AG09319 (cell line): ENCODE data around the gene NAGK.
"Not testable (repeated sequence)": the region's sequence is repeated elsewhere in the genome, so short reads cannot be mapped to it uniquely, and the experiment has no call there.

Experiments used
- DNase-seq: peaks from one replicate; pipeline ENCODE4 v3.0.0-alpha.2; 2010; ENCODE audit warnings: low read depth; ENCODE audit errors: extremely low read depth
- TF ChIP-seq, protein P1 (sequence below): IDR thresholded peaks from 2 replicates; pipeline ENCODE4 v1.5.1; 2011; ENCODE audit warnings: low read depth, mild to moderate bottlenecking, inconsistent platforms, low read length, moderate library complexity

Gene NAGK

DNA sequence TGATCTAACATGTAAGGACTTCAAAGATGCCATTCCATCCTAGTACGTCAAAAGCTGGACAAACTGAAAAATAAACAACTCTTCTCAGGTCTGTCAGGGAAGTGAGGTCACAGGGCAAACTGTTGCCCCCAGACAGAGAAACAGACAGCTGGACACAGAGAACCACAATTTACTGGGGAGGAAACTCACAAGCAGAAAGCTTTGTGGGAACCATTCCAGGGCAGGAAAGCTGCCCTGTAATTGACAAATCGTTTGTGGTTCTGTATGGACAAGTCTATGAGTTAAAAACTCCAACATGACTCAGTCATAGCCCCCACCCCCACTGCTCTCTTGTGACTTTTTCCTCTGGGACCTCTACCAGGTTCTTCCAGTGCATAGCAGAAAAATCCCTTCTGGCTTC, 33.2 kb downstream of the NAGK start:
- DNase-seq = peak; percentile 12
- TF ChIP-seq, protein P1, sequence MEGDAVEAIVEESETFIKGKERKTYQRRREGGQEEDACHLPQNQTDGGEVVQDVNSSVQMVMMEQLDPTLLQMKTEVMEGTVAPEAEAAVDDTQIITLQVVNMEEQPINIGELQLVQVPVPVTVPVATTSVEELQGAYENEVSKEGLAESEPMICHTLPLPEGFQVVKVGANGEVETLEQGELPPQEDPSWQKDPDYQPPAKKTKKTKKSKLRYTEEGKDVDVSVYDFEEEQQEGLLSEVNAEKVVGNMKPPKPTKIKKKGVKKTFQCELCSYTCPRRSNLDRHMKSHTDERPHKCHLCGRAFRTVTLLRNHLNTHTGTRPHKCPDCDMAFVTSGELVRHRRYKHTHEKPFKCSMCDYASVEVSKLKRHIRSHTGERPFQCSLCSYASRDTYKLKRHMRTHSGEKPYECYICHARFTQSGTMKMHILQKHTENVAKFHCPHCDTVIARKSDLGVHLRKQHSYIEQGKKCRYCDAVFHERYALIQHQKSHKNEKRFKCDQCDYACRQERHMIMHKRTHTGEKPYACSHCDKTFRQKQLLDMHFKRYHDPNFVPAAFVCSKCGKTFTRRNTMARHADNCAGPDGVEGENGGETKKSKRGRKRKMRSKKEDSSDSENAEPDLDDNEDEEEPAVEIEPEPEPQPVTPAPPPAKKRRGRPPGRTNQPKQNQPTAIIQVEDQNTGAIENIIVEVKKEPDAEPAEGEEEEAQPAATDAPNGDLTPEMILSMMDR = no peak

DNA sequence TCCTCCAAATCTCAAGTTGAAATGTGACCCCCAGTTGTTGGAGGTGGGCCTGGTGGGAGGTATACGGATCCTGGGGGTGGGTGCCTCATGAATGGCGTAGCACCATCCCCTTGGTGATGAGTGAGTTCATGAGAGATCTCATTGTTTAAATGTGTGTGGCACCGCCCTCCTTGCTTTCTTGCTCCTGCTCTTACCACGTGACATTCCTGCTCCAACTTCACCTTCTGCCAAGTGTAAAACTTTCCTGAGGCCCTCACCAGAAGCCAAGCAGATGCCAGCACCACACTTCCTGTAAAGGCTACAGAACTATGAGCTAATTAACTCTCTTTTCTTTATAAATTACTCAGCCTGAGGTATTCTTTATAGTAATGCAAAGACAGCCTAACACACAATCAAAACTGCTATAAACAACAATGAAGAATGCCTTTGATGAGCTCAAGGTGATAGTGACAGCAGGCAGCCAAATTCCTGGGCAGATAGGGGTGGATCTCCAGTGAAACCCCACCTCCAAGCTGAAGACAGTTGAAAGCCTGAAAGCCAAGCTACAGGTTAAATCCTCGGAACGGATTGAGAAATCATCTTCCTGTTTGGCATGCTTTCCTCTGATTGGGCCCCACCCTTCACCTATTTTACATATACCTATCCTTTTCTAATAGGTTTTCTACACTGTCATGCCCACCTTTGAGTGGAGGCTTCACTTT, 34.7 kb downstream of the NAGK start:
- TF ChIP-seq, protein P1 = no peak
- DNase-seq = no peak

DNA sequence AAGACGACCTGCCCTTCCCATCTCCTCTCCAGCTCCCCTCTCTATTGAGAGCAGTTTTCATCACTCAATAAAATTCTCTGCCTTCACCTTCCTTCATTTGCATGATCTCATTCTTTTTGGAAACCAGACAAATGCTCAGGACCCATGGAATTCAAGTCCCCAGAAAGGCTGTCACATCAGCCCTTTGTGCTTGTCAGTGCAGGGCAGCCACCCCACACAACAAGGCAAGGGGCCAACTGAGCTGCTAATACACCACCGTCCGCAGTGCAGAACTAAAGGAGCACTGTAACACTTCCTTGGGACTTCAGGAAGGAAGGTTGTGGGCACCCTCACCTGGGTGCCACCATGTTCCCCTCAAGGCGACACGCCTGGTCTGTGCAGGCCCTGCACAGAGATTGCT, 35.4 kb downstream of the NAGK start:
- TF ChIP-seq, protein P1 = no peak
- DNase-seq = no peak

DNA sequence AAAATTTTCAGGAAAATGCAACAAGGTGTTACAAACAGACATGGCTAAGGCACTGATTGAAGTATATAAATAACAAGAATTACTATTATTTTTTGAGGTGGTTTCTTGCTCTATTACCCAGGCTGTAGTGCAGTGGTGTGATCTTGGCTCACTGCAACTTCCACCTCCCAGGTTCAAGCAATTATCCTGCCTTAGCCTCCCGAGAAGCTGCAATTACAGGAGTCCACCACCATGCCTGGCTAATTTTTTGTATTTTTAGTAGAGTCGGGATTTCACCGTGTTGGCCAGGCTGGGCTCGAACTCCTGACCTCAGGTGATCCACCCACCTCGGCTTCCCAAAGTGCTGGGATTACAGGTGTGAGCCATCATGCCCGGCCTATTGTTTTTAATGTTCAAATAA, 38.0 kb downstream of the NAGK start:
- not testable (repeated sequence) for DNase-seq

DNA sequence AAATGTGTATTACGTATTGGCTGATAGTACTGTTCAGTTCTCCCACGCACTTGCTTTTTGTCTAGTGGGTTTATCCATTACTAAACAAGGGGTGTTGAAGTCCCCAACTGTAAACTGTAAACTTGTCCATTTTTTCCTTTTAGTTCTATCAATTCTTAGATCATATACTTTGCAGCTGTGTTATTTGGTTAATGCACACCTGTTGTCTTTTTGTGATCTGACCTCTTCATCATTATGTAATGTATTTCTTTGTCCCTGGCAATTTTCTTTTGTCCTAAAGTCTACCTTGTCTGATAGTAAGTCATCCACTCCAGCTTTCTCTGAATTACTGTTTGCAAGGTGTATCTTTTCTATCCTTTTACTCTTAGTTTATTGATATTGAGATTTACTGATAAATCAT, 39.6 kb downstream of the NAGK start:
- TF ChIP-seq, protein P1 = no peak

DNA sequence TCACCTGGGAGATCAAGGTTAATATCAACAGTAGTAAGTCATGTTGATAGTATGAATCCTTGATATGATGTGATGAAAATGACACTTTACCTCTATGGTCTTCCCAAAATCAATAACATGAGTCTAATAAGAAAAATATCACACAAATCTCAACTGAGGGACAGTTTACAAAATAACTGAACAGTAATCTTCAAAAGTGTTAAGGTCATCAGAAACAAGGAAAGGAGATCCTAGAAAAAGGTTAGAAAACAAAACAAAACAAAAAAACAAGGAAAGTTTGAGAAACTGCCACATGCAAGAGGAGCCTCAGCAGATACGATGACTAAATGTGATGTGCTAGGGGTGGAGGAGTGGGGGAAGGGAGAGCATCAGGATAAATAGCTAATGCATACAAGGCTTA, 45.4 kb downstream of the NAGK start:
- TF ChIP-seq, protein P1 = no peak
- DNase-seq = no peak

More for the DNA sequence above, 39.6 kb downstream of the NAGK start:
- no peak for DNase-seq

DNA sequence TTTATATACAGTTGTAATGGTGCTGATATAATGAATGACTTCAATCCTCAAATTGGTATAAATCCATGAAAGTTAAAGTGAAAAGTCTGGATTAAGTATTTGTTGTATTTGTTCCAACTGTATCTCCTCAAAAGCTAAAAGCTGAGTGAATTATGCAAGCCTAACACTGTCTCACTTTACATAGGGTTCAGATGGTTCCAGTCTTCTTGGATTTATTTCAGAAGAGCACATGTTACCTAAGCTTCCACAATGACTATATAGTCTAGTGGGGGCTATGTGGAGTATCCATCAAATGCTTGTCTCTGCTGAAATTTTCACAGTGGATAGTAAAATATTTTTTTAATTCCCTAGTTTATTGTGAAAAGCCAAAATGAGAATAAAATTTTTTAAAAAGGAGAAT, 48.6 kb downstream of the NAGK start:
- no peak for DNase-seq
- TF ChIP-seq, protein P1 = no peak

DNA sequence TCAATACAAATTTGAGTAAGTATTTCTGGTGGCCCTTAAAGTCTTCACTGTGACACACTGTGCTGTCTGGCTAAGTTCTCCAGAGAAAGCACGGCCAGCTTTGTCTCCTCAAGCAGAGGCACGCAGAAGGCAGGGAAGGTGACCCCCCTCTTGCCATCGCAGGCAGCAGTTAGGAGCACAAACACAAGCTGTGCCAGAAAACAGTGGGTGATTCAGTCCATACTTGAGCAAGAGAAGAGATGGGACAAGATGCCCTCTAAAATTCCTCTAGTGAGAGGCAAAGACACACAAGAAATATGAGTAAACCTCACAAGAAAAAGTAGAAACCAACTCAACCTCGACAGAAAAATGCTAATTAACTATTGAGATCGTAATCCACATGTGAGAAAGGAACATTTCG, 51.7 kb downstream of the NAGK start:
- DNase-seq = no peak

More for the DNA sequence above, 51.7 kb downstream of the NAGK start:
- TF ChIP-seq, protein P1 = no peak
